WTC11 (cell line): ENCODE results near the gene DOHH. TPM values are rescaled to one million over a fixed set of nuclear protein-coding genes. Genes with fewer than 3 reads are reported as not detected.

Experiments used
- ATAC-seq: fragments of 200-7000 bp; cut with Tn5 transposase; 2 replicates; pipeline ENCODE4 v1.10.0; 2021; ENCODE audit warnings: mild to moderate bottlenecking, moderate library complexity
- CTCF ChIA-PET: fragments of 300-600 bp; sonication (Branson Sonifier 250); formaldehyde crosslinking; loops from one replicate; lab custom pipeline; 2021; ENCODE audit warnings: antibody characterized with exemption; lab: Charles Lee
- POLR2A ChIA-PET: fragments of 350-600 bp; sonication (Branson Sonifier 250); formaldehyde crosslinking; loops from one replicate; lab custom pipeline; 2021; ENCODE audit warnings: antibody characterized with exemption; lab: Charles Lee
- DNase-seq: peaks from one replicate; pipeline ENCODE4 v3.0.0; 2021; ENCODE audit warnings: low spot score
- H3K27ac Mint-ChIP-seq: 2 replicates; pipeline ENCODE4 v1.8.0; 2021; ENCODE audit warnings: mixed read lengths
- H3K27me3 Mint-ChIP-seq: 2 replicates; pipeline ENCODE4 v1.8.0; 2021; ENCODE audit warnings: low read depth, mild to moderate bottlenecking, moderate library complexity, mixed read lengths
- H3K36me3 Mint-ChIP-seq: 2 replicates; pipeline ENCODE4 v1.8.0; 2021; ENCODE audit warnings: mixed read lengths
- H3K4me1 Mint-ChIP-seq: 2 replicates; pipeline ENCODE4 v1.8.0; 2022; ENCODE audit warnings: mixed read lengths
- H3K4me3 Mint-ChIP-seq: 2 replicates; pipeline ENCODE4 v1.8.0; 2021; ENCODE audit warnings: mild to moderate bottlenecking, moderate library complexity, mixed read lengths
- H3K9me3 Mint-ChIP-seq: 2 replicates; pipeline ENCODE4 v1.8.0; 2021; ENCODE audit warnings: mixed read lengths
- ATF2 ChIP-seq: sonication (generic); formaldehyde crosslinking; IDR thresholded peaks from 2 replicates; pipeline ENCODE4 v1.8.1; 2022; ENCODE audit warnings: low read depth, missing genetic modification reagents, borderline replicate concordance
- CDX4 ChIP-seq: fragments of 250-450 bp; sonication (Bioruptor Pico); IDR thresholded peaks from 2 replicates; pipeline ENCODE4 v1.9.0; 2021; ENCODE audit warnings: moderate library complexity, mild to moderate bottlenecking, inconsistent platforms, borderline replicate concordance
- FOXP1 ChIP-seq: sonication (generic); formaldehyde crosslinking; IDR thresholded peaks from 2 replicates; pipeline ENCODE4 v1.8.0; 2022; ENCODE audit warnings: missing genetic modification reagents, mild to moderate bottlenecking, moderate library complexity, borderline replicate concordance
- IRF1 ChIP-seq: sonication (generic); formaldehyde crosslinking; IDR thresholded peaks from 2 replicates; pipeline ENCODE4 v1.8.0; 2023; ENCODE audit warnings: missing genetic modification reagents
- NR1H2 ChIP-seq: sonication (generic); formaldehyde crosslinking; IDR thresholded peaks from 2 replicates; pipeline ENCODE4 v1.9.0; 2021; ENCODE audit warnings: mild to moderate bottlenecking, moderate library complexity, missing genetic modification reagents
- NR3C1 ChIP-seq: sonication (generic); formaldehyde crosslinking; conservative IDR thresholded peaks from 2 replicates; pipeline ENCODE4 v1.8.1; 2023; ENCODE audit warnings: low read depth, mild to moderate bottlenecking, missing genetic modification reagents
- PRDM15 ChIP-seq: sonication (generic); formaldehyde crosslinking; IDR thresholded peaks from 2 replicates; pipeline ENCODE4 v1.8.0; 2022; ENCODE audit warnings: missing genetic modification reagents
- PREB ChIP-seq: sonication (generic); formaldehyde crosslinking; IDR thresholded peaks from 2 replicates; pipeline ENCODE4 v1.8.1; 2022; ENCODE audit warnings: mild to moderate bottlenecking, missing genetic modification reagents, moderate library complexity, borderline replicate concordance
- RELA ChIP-seq: sonication (generic); formaldehyde crosslinking; IDR thresholded peaks from 2 replicates; pipeline ENCODE4 v1.8.1; 2022; ENCODE audit warnings: missing genetic modification reagents, mild to moderate bottlenecking, borderline replicate concordance
- RORB ChIP-seq: fragments of 250-450 bp; sonication (Bioruptor Pico); IDR thresholded peaks from 2 replicates; pipeline ENCODE4 v1.9.0; 2021; ENCODE audit warnings: mild to moderate bottlenecking
- TEAD4 ChIP-seq: sonication (generic); formaldehyde crosslinking; IDR thresholded peaks from 2 replicates; pipeline ENCODE4 v1.8.0; 2022; ENCODE audit warnings: mild to moderate bottlenecking, missing genetic modification reagents
- ZNF232 ChIP-seq: sonication (generic); formaldehyde crosslinking; IDR thresholded peaks from 2 replicates; pipeline ENCODE4 v1.8.0; 2022; ENCODE audit warnings: mild to moderate bottlenecking, missing genetic modification reagents
- ZNF263 ChIP-seq: sonication (generic); formaldehyde crosslinking; IDR thresholded peaks from 2 replicates; pipeline ENCODE4 v1.8.1; 2022; ENCODE audit warnings: low read depth, mild to moderate bottlenecking, moderate library complexity, missing genetic modification reagents
- ZNF425 ChIP-seq: fragments of 250-450 bp; sonication (Bioruptor Pico); conservative IDR thresholded peaks from 2 replicates; pipeline ENCODE4 v1.9.0; 2021; ENCODE audit warnings: mild to moderate bottlenecking
- ZNF671 ChIP-seq: fragments of 250-450 bp; sonication (Bioruptor Pico); IDR thresholded peaks from 2 replicates; pipeline ENCODE4 v1.8.0; 2021; ENCODE audit warnings: mild to moderate bottlenecking
- total RNA-seq: library from RNA; stranded (reverse); gene quantifications from 3 replicates; pipeline ENCODE4 v1.2.3, GENCODE V29; 2021

Gene DOHH
- total RNA-seq, 1 experiment from 2014 or later: 22.2 TPM

- no peak for TF ChIP-seq ZNF263
- TF ChIP-seq, all 79 proteins: peak for 0
Observed at GRCh38 chr19:3451451-3451866, 49.0 kb downstream of the DOHH start (continued).

GRCh38 chr19:3450796-3451411 is 49.6 kb downstream of the DOHH start:
- POLR2A ChIA-PET: no interaction called here
- CTCF ChIA-PET: interaction anchor here (1.0 kb wide), 1 partner anchor 21 kb away, joined by 4 read pairs; no protein-coding TSS in a partner anchor

More at GRCh38 chr19:3450796-3451411, 49.6 kb downstream of the DOHH start:
- Mint-ChIP-seq H3K27ac (no peak overlapping the region), H3K4me3 (no peak overlapping the region), H3K27me3 (no peaks in the 10 kb centered on the region), H3K4me1 (no peaks in the 10 kb centered on the region), H3K36me3 (no peaks in the 10 kb centered on the region), H3K9me3 (no peaks in the 10 kb centered on the region)
- ATAC-seq: no peak
- TF ChIP-seq IRF1 (CRISPR knock-in tag): no peak
- no peak for TF ChIP-seq TEAD4 (CRISPR knock-in tag)
- TF ChIP-seq NR1H2 (CRISPR knock-in tag): no peak
- TF ChIP-seq PRDM15: no peak
- TF ChIP-seq RORB (CRISPR knock-in tag): no peak
- TF ChIP-seq FOXP1 (CRISPR knock-in tag): no peak
- TF ChIP-seq ATF2 (CRISPR knock-in tag): no peak
- TF ChIP-seq ZNF232: no peak
- TF ChIP-seq RELA: no peak
- TF ChIP-seq ZNF425 (CRISPR knock-in tag): no peak
- TF ChIP-seq ZNF671 (CRISPR knock-in tag): no peak
- TF ChIP-seq PREB: no peak
- TF ChIP-seq NR3C1 (CRISPR knock-in tag): no peak
- TF ChIP-seq CDX4 (CRISPR knock-in tag): no peak
- TF ChIP-seq, all 79 proteins: peak for 0
- DNase-seq: no peak
